ENCODE data around the gene DYNC1LI2.

GRCh38 chr16:66746048-66746447 lies 5.4 kb downstream of the DYNC1LI2 start:
- TF ChIP-seq CTCF (IDR thresholded peaks at IDR 0.05), result no peak
- TF ChIP-seq POLR2A (IDR thresholded peaks at IDR 0.05), result no peak
- TF ChIP-seq POLR2AphosphoS5 (IDR thresholded peaks at IDR 0.05; ENCODE audit: insufficient read depth in 1 of 2, low read depth in 1 of 2), result no peak

Data from vagina (tissue), 2 donors.